K562 treated with DMSO at 1 percent for 24 hours (cell line): ENCODE results near the gene PHTF1. TPM values are rescaled to one million over a fixed set of nuclear protein-coding genes. Genes with fewer than 3 reads are reported as not detected.

Source experiments
- total RNA-seq: library from RNA; unstranded; fragments of 300-600 nt; gene quantifications from 2 replicates; pipeline ENCODE4 v1.2.3, GENCODE V29; 2022; ENCODE audit warnings: low read depth; ENCODE audit not compliant: insufficient read depth

The PHTF1 gene
- total RNA-seq, result 57.0 and 60.9 TPM in 2 replicates

GRCh38 chr1:113759333-113760101 is at the start of gene PHTF1:
Gene PHTF1 (minus strand): TSS chr1:113759486. CDS start chr1:113758703, 783 bp downstream.

Other genes starting within 250 kb of the PHTF1 start
- gene RSBN1, start 53.0 kb upstream of the PHTF1 start, total RNA-seq, result 16.0 and 19.0 TPM in 2 replicates
- 1.00 and 1.0 TPM in 2 replicates for gene PTPN22, start 112.2 kb upstream of the PHTF1 start, total RNA-seq
- gene BCL2L15, start 128.1 kb upstream of the PHTF1 start, total RNA-seq, result 1.2 TPM in 1 of 2 replicates, not detected in the other
- gene AP4B1, start 145.3 kb upstream of the PHTF1 start, total RNA-seq, result 13.4 and 19.2 TPM in 2 replicates
- gene DCLRE1B, start 145.8 kb upstream of the PHTF1 start, total RNA-seq, result 15.7 and 17.9 TPM in 2 replicates
- gene HIPK1, start 169.8 kb upstream of the PHTF1 start, total RNA-seq, result 32.5 and 35.3 TPM in 2 replicates
- not detected in 2 replicates for gene OLFML3, start 220.0 kb upstream of the PHTF1 start, total RNA-seq